Neural cell (in vitro differentiated cells): ENCODE results near the gene CEMIP.

Experiments
- EZH2 ChIP-seq: fragments of 200-600, 300-800 bp; shearing (Covaris generic), sonication (generic); IDR thresholded peaks from 2 replicates; pipeline ENCODE4 v1.6.1; 2014; ENCODE audit warnings: antibody characterized with exemption, low read length, borderline replicate concordance, mild to moderate bottlenecking; ENCODE audit not compliant: insufficient read depth, poor library complexity, severe bottlenecking
- POLR2AphosphoS5 ChIP-seq: IDR thresholded peaks from 2 replicates; pipeline ENCODE4 v1.6.1; 2012
- TF ChIP-seq, protein P1 (sequence below): fragments of 450-650 bp; IDR thresholded peaks from 2 replicates; pipeline ENCODE4 v1.5.1; 2014; ENCODE audit warnings: antibody characterized with exemption, mild to moderate bottlenecking, moderate library complexity; ENCODE audit not compliant: poor library complexity, severe bottlenecking

- TF ChIP-seq, protein P1, sequence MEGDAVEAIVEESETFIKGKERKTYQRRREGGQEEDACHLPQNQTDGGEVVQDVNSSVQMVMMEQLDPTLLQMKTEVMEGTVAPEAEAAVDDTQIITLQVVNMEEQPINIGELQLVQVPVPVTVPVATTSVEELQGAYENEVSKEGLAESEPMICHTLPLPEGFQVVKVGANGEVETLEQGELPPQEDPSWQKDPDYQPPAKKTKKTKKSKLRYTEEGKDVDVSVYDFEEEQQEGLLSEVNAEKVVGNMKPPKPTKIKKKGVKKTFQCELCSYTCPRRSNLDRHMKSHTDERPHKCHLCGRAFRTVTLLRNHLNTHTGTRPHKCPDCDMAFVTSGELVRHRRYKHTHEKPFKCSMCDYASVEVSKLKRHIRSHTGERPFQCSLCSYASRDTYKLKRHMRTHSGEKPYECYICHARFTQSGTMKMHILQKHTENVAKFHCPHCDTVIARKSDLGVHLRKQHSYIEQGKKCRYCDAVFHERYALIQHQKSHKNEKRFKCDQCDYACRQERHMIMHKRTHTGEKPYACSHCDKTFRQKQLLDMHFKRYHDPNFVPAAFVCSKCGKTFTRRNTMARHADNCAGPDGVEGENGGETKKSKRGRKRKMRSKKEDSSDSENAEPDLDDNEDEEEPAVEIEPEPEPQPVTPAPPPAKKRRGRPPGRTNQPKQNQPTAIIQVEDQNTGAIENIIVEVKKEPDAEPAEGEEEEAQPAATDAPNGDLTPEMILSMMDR, result no peak
- no peak for TF ChIP-seq EZH2
- no peak for TF ChIP-seq POLR2AphosphoS5
Measured at GRCh38 chr15:80743189-80743833, 35.9 kb upstream of the CEMIP start.
